GM13977 (cell line): Measurements from ENCODE around the gene CLEC16A.

Source experiments
- DNase-seq: peaks from one replicate; pipeline ENCODE4 v3.0.0; 2012; ENCODE audit warnings: low spot score
- CTCF ChIP-seq: IDR thresholded peaks from 2 replicates; pipeline ENCODE4 v1.5.1; 2012; ENCODE audit warnings: mild to moderate bottlenecking, control low read depth; ENCODE audit not compliant: insufficient read depth; ENCODE audit errors: extremely low read depth, missing control alignments
- in situ Hi-C: fragments of 300-500 bp; cut with MboI; formaldehyde crosslinking; loops from one replicate; pipeline ENCODE4 v1.12.0; 2022; ENCODE audit warnings: low sequenced_read_pairs, low pct_unique_long_range_greater_than_20kb, mixed read lengths, inconsistent platforms; ENCODE audit not compliant: unreplicated experiment

Gene CLEC16A

DNA sequence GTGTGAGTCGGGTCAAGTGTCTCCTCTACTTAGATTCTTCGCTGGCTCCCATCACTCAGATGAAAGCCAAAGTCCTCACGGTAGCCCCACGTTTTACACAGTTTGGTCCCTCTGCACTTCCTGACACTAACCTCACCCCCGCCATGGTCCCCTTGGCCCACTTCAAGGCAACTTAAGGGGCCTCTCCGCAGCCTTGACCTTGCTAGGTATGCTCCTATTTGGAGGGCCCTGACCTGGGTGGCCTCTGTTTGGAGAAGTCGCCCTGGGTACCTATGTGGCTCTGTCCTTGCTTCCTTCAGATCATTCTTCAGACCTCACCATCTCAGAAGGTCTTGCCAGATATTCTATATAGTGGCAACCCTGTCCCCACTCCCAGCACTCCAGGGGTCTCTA, 201.5 kb downstream of the CLEC16A start:
- in situ Hi-C loops = no loop called here
- TF ChIP-seq CTCF = no peak
- no peak for DNase-seq

DNA sequence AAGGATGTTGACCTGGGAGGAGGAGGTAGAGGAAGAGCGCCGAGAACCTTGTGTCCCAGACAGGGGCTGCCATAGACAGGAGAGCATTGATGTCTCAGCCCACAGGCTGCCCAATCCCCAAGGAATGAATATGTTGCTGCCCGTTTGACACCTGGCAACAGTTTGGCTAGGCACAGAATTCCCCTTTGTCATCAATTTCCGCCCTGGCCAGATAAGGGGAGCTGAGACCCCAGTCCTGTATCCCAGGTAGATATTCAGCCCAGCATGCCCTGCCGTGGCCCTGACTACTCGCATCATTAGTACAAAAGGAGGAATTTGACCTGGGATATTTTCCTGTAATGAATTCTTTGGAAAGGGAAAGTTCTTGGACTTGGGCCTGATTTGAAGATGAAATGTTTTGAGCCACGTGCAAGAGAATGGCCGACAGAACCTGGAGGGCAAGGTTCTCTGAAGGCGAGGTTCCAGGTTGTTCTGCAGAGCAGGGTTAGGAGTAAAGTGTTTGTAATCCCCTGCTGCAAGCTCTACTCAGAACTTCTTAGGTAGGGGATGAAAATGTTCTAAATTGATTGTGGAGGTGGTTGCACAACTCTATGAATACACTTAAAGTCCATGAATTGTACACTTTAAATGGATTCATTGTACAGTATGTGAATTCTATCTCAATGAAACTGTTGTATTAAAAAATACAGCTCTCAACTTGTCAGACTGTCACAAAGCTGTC, 202.8 kb downstream of the CLEC16A start:
- DNase-seq = no peak
- no peak for TF ChIP-seq CTCF
- in situ Hi-C loops = no loop called here

- in situ Hi-C loops = no loop called here
- TF ChIP-seq CTCF = no peak
- DNase-seq = no peak
These were observed 203.5 kb downstream of the CLEC16A start for GRCh38 chr16:11147754-11148444.

DNA sequence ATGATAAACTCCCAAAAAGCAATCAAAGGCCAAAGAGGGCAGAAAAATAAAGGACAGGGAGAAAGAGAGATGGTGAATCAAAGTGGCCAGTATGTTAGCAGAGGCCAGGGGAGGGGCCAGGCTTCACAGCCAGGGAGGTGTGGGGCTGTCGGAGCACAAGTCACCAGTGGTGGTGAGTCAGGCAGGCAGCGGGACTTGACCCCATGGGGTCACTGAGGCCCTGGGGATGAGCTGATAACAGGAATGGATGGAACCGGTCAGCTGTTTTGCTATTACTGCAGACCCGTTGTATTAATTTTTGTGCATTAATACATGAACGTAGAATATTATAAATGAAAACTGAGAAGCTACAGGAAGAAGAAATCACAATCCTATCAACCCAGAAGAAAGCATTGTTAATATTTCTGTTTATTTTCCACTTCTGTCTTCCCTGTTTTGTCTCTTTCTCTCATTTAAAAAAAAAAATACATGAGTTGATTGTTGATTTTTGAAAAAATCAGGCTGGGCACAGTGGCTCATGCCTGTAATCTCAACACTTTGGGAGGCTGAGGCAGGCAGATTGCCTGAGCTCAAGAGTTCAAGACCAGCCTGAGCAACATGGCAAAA, 204.8 kb downstream of the CLEC16A start:
- TF ChIP-seq CTCF = no peak
- DNase-seq = no peak
- in situ Hi-C loops = no loop called here

- no peak for TF ChIP-seq CTCF
- DNase-seq = no peak
- in situ Hi-C loops = no loop called here
These were observed 205.8 kb downstream of the CLEC16A start for GRCh38 chr16:11150190-11150589.

DNA sequence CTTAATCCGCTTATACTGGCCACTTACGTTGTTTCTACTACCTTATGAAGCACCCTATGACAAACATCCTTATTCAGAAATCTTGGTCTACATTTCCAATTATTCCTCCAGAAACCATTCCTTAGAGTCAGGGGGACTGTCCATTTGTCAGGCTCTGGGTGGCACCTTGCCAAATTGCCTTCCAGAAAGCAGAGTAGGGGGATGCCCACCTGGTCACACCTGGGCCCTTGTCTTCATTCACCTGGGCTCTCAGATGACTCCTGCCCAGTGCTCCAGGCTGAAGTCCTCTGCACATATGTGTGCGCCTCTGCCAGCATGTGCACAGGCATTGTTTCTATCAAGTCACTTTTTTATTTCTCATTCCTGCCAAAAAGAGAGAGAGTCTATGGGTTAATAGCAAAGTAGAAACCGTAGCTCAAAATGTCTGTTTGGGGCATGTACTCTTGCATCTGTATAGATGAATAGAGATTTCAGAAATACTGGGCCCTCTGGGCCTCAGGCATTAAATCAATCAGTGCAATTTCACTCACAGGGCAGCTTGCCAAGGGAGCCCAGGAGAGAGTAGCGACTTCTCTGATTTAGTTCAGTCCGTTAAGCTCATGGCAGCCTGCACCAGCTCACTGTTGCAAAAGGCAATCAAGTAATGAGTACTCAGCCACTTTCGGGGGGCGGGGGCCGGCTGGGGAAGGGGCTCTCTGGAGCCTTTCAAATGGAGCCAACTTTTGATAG, 207.0 kb downstream of the CLEC16A start:
- in situ Hi-C loops = no loop called here
- no peak for TF ChIP-seq CTCF

More for the DNA sequence above, 207.0 kb downstream of the CLEC16A start:
- DNase-seq = no peak
